ENCODE measurements around the gene EEF2K. TPM values are rescaled to one million over a fixed set of nuclear protein-coding genes. Genes with fewer than 3 reads are reported as not detected.

EEF2K gene
- total and polyA plus RNA-seq, 2 of the 13 experiments (the other 11 are each of a cell fraction or from before 2014, with no cell fraction given), result 22.0 to 23.8 TPM

GRCh38 chr16:22192261-22193062, 13.6 kb upstream of the EEF2K start (continued):
- TF ChIP-seq ZNF33A (CRISPR knock-in tag; IDR thresholded peaks at IDR 0.05; ENCODE audit: borderline replicate concordance) (peak; percentile 88; the same call in 1 of the 2 replicates), ZZZ3 (CRISPR knock-in tag; IDR thresholded peaks at IDR 0.05; ENCODE audit: borderline replicate concordance) (no peak; the same call in 1 of the 2 replicates), ZNF282 (IDR thresholded peaks at IDR 0.05; ENCODE audit: partially characterized antibody) (no peak), POLR2G (IDR thresholded peaks at IDR 0.05; ENCODE audit: low read depth, low read length) (peak; percentile 95), ELK4 (CRISPR knock-in tag; IDR thresholded peaks at IDR 0.05; ENCODE audit: borderline replicate concordance) (no peak), ZNF75D (CRISPR knock-in tag; IDR thresholded peaks at IDR 0.05; ENCODE audit: borderline replicate concordance) (no peak), SALL2 (CRISPR knock-in tag; IDR thresholded peaks at IDR 0.05) (no peak), SMC3 (IDR thresholded peaks at IDR 0.05; ENCODE audit: low read length) (no peak), TARDBP (CRISPR knock-in tag; IDR thresholded peaks at IDR 0.05) (peak; percentile 98), SRF (IDR thresholded peaks at IDR 0.05; ENCODE audit: low read depth, low read length) (no peak; the same call in 1 of the 2 replicates), CTCF (CRISPR knock-in tag; IDR thresholded peaks at IDR 0.05) (no peak; the same call in 1 of the 2 replicates), ZNF124 (CRISPR knock-in tag; IDR thresholded peaks at IDR 0.05) (peak; percentile 84), ZFP90 (CRISPR knock-in tag; IDR thresholded peaks at IDR 0.05; ENCODE audit: borderline replicate concordance) (no peak), CBX5 (CRISPR knock-in tag; IDR thresholded peaks at IDR 0.05; ENCODE audit: borderline replicate concordance) (peak; percentile 71; the same call in 1 of the 2 replicates), TCF7 (IDR thresholded peaks at IDR 0.05; ENCODE audit: low read depth) (peak; percentile 87), MTA3 (CRISPR knock-in tag; IDR thresholded peaks at IDR 0.05) (no peak), ATF7-NPFF (CRISPR knock-in tag; IDR thresholded peaks at IDR 0.05; ENCODE audit: low read depth) (peak; percentile 75), FIP1L1 (IDR thresholded peaks at IDR 0.05; ENCODE audit: borderline replicate concordance, insufficient read depth, low read depth, low read length) (no peak), ZNF335 (CRISPR knock-in tag; IDR thresholded peaks at IDR 0.05) (peak; percentile 84; the same call in 1 of the 2 replicates), HNRNPK (IDR thresholded peaks at IDR 0.05; ENCODE audit: low read depth, low read length, poor library complexity, severe bottlenecking) (peak; percentile 49), MEIS1 (CRISPR knock-in tag; IDR thresholded peaks at IDR 0.05; ENCODE audit: borderline replicate concordance) (peak; percentile 85; the same call in 1 of the 2 replicates), ELF4 (CRISPR knock-in tag; IDR thresholded peaks at IDR 0.05; ENCODE audit: borderline replicate concordance) (peak; percentile 89), MAZ (IDR thresholded peaks at IDR 0.05; ENCODE audit: borderline replicate concordance, low read depth, low read length) (no peak; the same call in 1 of the 2 replicates), MAZ (CRISPR knock-in tag; IDR thresholded peaks at IDR 0.05; ENCODE audit: low read depth) (peak; percentile 86; the same call in 1 of the 2 replicates), CCDC6 (CRISPR knock-in tag; IDR thresholded peaks at IDR 0.05) (peak; percentile 90; the same call in 1 of the 2 replicates)
- TF ChIP-seq, protein P1, sequence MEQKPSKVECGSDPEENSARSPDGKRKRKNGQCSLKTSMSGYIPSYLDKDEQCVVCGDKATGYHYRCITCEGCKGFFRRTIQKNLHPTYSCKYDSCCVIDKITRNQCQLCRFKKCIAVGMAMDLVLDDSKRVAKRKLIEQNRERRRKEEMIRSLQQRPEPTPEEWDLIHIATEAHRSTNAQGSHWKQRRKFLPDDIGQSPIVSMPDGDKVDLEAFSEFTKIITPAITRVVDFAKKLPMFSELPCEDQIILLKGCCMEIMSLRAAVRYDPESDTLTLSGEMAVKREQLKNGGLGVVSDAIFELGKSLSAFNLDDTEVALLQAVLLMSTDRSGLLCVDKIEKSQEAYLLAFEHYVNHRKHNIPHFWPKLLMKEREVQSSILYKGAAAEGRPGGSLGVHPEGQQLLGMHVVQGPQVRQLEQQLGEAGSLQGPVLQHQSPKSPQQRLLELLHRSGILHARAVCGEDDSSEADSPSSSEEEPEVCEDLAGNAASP (CRISPR knock-in tag; IDR thresholded peaks at IDR 0.05; ENCODE audit: borderline replicate concordance), result peak; percentile 85

All from HepG2 (cell line).